T-helper 1 cell (primary cell): ENCODE measurements around the gene KREMEN1.
"Not testable (repeated sequence)": the region's sequence is repeated elsewhere in the genome, so short reads cannot be mapped to it uniquely, and the experiment has no call there.

ENCODE experiments used
- DNase-seq, 5 donors: peaks; one replicate each; pipeline ENCODE4 v3.0.0-alpha.2; 2012 to 2020
- total RNA-seq, 4 donors: gene quantifications; one replicate each; lab custom pipeline; 2026; lab: John Stamatoyannopoulos, UW

KREMEN1 gene, protein sequence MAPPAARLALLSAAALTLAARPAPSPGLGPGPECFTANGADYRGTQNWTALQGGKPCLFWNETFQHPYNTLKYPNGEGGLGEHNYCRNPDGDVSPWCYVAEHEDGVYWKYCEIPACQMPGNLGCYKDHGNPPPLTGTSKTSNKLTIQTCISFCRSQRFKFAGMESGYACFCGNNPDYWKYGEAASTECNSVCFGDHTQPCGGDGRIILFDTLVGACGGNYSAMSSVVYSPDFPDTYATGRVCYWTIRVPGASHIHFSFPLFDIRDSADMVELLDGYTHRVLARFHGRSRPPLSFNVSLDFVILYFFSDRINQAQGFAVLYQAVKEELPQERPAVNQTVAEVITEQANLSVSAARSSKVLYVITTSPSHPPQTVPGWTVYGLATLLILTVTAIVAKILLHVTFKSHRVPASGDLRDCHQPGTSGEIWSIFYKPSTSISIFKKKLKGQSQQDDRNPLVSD
- 0 to 0.15 (median 0) reads per million in 4 donors for total RNA-seq

GRCh38 chr22:29072979-29073617, at the start of gene KREMEN1:
TSS of gene KREMEN1 (plus strand) at chr22:29073035. CDS start at chr22:29073131, 96 bp downstream.
- no peak for DNase-seq

GRCh38 chr22:29023172-29023796, 49.6 kb upstream of the KREMEN1 start:
- no peak for DNase-seq

- no peak for DNase-seq
Measured at GRCh38 chr22:29026579-29026978, 46.3 kb upstream of the KREMEN1 start.

DNA sequence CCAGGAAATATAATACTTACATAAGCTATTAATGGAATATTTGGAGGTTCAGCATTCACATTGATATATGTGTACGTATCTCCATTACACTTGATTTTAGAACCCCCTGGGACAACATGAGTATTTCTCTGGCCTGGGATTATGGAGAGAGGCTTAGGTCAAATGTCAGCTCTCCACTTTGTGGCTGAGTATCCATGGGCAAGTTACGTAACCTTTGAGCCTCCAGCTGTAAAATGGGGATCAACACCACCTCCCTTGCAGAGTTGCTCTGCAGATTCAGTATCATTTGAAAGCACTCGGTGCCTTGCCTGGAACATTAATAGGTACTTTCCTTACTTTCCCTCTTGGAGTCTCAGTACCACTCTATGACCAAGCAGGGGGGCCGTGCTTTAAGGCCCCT, 44.4 kb upstream of the KREMEN1 start:
- DNase-seq = no peak

DNA sequence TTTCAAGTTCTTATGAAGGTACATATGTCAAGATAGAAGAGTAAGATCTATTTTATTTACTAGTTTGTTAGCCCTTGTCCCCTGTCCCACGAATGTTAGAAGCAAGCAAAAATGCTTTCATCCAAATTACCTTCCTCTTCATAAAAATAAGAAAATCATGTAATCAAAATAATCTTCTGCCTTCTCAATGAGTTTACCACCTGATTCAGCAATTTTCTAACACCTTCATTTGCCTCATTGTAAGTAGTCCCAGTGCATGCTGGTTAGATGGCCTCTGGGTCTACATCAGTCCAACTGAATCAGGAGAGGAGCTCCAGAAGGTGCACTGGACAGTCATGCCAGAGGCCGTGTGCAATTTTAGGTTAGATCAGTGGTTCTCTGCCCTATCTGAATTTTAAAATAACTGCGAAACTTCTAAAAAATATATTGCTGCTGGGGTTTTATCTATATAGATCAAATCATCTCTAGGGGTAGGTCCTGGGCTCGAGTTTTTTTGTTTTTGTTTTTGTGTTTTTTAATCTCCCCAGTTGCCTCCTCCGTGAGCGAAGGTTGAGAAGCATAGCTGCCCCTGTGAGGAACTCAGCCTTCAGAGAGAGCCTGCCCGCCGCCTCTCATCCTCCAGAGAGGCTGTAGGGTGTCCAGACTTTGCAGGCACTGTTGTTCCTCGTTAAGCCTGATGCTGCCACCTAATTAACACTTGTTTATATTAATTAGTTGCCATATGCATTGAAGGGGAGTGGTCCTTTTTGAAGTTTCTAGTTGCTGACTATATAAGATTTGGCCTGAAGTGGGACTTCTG, 43.4 kb upstream of the KREMEN1 start:
- DNase-seq = no peak

GRCh38 chr22:29030016-29030617, 42.7 kb upstream of the KREMEN1 start:
- no peak for DNase-seq

DNA sequence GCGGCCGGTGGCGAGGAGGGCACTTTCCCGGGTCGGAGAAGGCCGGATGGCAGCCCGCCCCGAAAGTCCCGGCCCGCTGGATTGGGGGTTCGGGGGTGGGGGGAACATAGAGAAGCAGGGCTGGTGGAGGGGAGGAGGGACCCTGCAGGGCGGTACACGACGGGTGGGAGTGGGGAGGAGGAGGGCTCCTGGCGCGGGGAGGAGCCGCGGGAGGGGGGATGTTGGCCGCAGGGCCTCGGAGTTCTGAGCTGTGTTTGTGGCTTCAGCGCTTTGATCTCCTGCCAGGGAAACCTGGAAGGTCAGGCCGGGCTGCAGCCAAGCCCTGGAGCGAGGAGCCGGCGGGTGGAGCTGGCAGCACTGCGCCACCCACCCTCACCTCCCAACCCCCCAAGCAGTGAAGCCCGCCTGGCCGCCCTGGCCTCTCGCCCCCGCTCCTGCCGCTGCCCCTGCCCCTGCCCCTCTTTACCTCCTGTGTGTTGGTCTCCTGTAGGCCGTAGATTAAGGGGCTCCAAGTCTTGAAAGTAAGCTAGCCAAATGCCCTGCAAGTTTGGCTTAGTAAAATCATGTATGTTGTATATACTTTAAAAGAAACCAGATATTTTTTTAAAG, 42.1 kb upstream of the KREMEN1 start:
- no peak for DNase-seq

- DNase-seq = no peak
Measured at GRCh38 chr22:29031227-29032011, 41.4 kb upstream of the KREMEN1 start.

DNA sequence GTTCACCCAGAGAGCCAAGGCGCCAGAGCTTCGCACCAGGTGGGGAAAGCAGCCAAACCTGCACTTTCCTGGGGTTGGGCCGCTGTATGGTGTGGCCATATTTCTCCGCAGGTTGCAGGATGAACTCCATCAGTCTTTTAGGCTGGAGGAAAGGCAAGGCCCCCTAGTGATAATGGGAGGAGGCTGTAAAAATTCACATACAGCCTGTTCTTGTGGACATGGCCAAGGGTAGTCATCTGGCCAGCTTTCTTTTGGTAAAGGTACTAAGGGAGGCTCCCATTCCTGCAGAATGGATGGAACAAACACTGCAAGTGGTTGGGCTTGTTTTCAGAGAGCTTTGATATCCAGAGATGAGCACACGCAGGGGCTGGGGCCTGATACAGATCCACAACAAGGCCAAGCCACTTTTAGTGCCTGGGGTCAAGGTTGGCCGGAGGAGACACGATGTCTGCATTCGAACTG, 40.8 kb upstream of the KREMEN1 start:
- DNase-seq = no peak

- no peak for DNase-seq
Measured at GRCh38 chr22:29032584-29032983, 40.3 kb upstream of the KREMEN1 start.

- DNase-seq = no peak
Measured at GRCh38 chr22:29037340-29037932, 35.4 kb upstream of the KREMEN1 start.

DNA sequence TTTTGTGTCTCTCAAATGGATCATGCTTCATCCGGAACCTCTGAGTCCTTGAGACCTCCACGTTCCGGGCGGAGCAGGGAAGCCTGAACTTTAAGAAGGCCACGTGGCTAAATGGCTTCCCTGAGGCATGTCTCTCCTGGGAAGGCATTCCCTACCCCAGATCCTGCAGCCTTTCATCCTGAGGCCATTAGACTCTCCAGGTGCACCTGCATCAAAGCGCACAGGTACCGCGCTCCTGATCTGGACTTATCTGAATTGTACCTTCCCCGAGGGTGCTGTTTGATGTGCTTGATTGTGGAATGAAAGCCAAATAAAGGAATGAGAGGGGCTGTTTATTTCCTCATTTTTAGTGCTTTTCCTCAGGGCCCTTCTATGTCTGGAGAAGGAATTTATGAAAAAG, 33.7 kb upstream of the KREMEN1 start:
- DNase-seq = no peak

DNA sequence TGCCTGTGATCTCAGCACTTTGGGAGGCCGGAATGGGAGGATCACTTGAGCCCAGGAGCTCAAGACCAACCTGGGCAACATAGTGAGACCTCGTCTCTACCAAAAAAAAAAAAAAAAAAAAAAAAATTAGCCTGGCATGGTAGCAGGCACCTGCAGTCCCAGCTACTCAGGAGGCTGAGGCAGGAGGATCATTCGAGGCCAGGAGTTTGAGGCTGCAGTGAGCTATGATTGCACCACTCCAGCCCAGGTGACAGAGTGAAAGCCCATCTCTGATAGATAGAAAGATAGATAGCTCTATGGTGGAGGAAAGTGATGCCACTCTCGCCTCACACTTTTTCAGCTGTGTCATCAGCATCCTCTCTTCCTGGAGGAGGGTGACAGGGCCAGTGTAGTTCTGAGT, 33.2 kb upstream of the KREMEN1 start:
- DNase-seq = not testable (repeated sequence)

- DNase-seq = peak in 4 of 5 donors; percentile 40 to 66 (median 59)
Measured at GRCh38 chr22:29040385-29041275, 32.2 kb upstream of the KREMEN1 start.

DNA sequence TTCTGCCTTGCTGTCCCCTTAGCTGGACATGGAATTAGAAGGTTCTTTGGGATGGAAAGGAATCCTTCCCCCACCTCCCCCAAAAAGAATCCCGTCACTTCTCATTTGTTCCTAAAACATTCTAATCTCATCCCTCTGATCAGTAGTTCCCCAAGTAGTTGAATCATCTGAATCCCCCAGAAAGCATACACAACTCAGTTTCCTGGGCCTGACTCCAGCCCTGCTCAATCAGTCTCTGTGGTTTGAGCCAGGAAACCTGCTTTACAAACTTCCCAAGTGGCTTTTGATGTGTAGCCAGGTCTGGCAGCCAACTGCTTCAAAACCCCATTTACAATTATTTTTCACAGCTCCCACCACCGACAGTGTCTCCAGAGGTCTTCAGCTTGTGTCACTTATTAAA, 31.4 kb upstream of the KREMEN1 start:
- no peak for DNase-seq

DNA sequence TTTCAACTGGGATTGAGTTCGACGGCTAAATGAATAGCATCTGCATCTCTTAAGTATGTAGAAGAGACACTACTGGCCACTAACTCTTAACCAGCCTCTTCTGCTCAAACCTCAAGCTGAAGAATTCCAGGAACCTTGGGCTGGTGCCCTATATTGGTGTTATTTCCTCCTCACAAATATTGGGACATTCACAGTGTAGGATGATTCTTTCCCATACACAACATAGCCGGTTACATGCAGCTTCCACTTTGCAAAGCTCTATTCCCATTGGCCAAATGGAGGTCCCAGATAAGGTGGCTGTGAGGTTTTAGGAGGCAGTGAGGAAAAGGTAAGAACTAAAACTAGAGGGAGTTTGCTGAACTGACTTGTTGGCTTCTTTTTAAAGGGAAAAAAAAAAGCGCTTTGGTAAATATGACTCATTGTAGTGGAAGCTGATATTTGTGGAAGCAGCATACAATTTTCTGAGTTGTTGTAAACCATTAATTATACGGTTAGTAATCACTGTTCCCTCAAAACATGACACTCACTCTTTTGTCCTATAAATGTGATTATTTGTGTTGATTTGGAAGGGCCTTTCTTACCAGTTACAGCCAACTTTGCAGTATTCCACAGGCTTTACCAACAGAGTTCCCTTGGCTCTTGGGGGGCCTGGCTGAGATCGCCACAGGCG, 28.8 kb upstream of the KREMEN1 start:
- no peak for DNase-seq

DNA sequence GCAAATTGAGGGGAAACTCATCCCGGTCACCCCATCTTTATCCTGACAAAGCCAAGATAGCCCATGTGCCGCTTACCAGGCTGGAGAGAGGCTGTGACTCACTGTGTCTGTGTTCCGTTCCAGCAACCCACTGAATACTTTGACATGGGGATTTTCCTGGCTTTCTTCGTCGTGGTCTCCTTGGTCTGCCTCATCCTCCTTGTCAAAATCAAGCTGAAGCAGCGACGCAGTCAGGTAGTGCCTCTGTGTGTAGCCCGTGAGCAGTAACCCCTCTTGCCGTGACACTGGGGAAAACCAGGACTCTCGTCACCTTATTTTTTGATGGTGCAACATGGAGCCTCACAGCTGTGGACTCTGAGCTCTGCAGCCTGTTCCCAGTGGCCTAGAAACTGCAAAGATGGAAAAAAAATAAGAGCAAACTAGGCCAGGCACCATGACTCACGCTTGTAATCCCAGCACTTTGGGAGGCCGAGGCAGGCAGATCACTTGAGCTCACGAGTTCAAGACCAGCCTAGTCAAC, 28.1 kb upstream of the KREMEN1 start:
- no peak for DNase-seq

DNA sequence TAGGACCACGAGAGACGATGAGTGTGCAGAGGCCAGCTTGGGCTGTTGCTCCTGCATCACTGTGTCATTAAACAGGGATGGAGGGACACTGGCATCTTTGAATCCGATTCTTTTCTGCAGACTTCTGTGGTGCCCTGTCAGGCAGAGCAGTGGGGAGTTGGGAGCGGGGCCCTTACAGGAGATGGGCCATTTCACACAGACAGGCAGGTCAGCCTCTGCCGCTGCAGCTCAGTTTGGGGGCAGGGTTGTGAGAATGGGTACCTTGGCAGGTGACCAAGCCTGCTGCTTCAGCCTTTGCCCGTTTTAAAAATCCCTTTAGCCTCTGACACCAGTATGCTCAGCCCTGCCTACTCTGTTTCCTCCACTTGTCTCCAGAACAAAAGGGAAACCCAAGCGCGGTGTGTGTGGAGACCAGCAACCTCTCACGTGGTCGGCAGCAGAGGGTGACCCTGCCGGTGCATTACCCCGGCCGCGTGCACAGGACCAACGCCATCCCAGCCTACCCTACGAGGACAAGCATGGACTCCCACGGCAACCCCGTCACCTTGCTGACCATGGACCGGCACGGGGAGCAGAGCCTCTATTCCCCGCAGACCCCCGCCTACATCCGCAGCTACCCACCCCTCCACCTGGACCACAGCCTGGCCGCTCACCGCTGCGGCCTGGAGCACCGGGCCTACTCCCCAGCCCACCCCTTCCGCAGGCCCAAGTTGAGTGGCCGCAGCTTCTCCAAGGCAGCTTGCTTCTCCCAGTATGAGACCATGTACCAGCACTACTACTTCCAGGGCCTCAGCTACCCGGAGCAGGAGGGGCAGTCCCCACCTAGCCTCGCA, 23.8 kb upstream of the KREMEN1 start:
- DNase-seq = no peak
